NCI-H460 (cell line): ENCODE data around the gene IFNA21. TPM values are rescaled to one million over a fixed set of nuclear protein-coding genes. Genes with fewer than 3 reads are reported as not detected.
"Not testable (repeated sequence)": the region's sequence is repeated elsewhere in the genome, so short reads cannot be mapped to it uniquely, and the experiment has no call there.

Experiments
- DNase-seq: peaks from one replicate; pipeline ENCODE4 v3.0.0-alpha.2; 2016; ENCODE audit warnings: low read depth; ENCODE audit errors: extremely low read depth
- polyA plus RNA-seq: library from polyadenylated mRNA; depleted of rRNA; stranded (reverse); fragments of >200 nt; gene quantifications from 2 replicates; pipeline ENCODE4 v1.2.3, GENCODE V29; 2014; cell fraction: nucleus; rRNA removed
- total RNA-seq: library from RNA; depleted of rRNA; stranded (reverse); fragments of >200 nt; shearing (Covaris generic); gene quantifications from 2 replicates; pipeline ENCODE4 v1.2.3, GENCODE V29; 2014; rRNA removed

IFNA21 gene
- not detected in 2 replicates for total RNA-seq
- polyA plus RNA-seq: not detected in 2 replicates

GRCh38 chr9:21166560-21166959 lies at the start of gene IFNA21:
TSS of gene IFNA21 (minus strand) at chr9:21166660. CDS start at chr9:21166612, 48 bp downstream.
- DNase-seq: not testable (repeated sequence)

- peak; percentile 0 for DNase-seq
These were observed 47.2 kb upstream of the IFNA21 start for GRCh38 chr9:21213411-21214326.

GRCh38 chr9:21212160-21212559 lies 45.7 kb upstream of the IFNA21 start:
- DNase-seq: not testable (repeated sequence)

- DNase-seq: not testable (repeated sequence)
These were observed 44.3 kb upstream of the IFNA21 start for GRCh38 chr9:21210782-21211181.

GRCh38 chr9:21210311-21210710 lies 43.9 kb upstream of the IFNA21 start:
- DNase-seq: no peak

GRCh38 chr9:21207043-21207442 lies 40.6 kb upstream of the IFNA21 start, which contains the start of gene IFNA10:
TSS of gene IFNA10 (minus strand) at chr9:21207143. CDS start at chr9:21207097, 46 bp downstream.
- not testable (repeated sequence) for DNase-seq

GRCh38 chr9:21205204-21205603 lies 38.7 kb upstream of the IFNA21 start:
- DNase-seq: no peak

- DNase-seq: not testable (repeated sequence)
These were observed 35.6 kb upstream of the IFNA21 start, which contains the start of gene IFNA7 for GRCh38 chr9:21202105-21202504. TSS of gene IFNA7 (minus strand) at chr9:21202205. CDS start at chr9:21202165, 40 bp downstream.

- peak; percentile 18 for DNase-seq
These were observed 28.7 kb upstream of the IFNA21 start for GRCh38 chr9:21194867-21195776.

GRCh38 chr9:21187487-21187886 lies 21.0 kb upstream of the IFNA21 start, which contains the start of gene IFNA4:
TSS of gene IFNA4 (minus strand) at chr9:21187587. CDS start at chr9:21187531, 56 bp downstream.
- DNase-seq: not testable (repeated sequence)

- peak; percentile 13 for DNase-seq
These were observed 16.6 kb upstream of the IFNA21 start for GRCh38 chr9:21182810-21183736.

- no peak for DNase-seq
These were observed 8.2 kb upstream of the IFNA21 start for GRCh38 chr9:21174671-21175070.

- no peak for DNase-seq
These were observed 5.7 kb upstream of the IFNA21 start for GRCh38 chr9:21172156-21172555.

- no peak for DNase-seq
These were observed 4.9 kb upstream of the IFNA21 start for GRCh38 chr9:21171351-21171750.

- no peak for DNase-seq
These were observed 944 bp downstream of the IFNA21 start for GRCh38 chr9:21165516-21165915.

GRCh38 chr9:21160178-21160577 lies 6.3 kb downstream of the IFNA21 start:
- no peak for DNase-seq

GRCh38 chr9:21155501-21155900 lies 11.0 kb downstream of the IFNA21 start:
- no peak for DNase-seq

GRCh38 chr9:21154018-21154608 lies 12.3 kb downstream of the IFNA21 start:
- DNase-seq: peak; percentile 6

- no peak for DNase-seq
These were observed 13.0 kb downstream of the IFNA21 start for GRCh38 chr9:21153336-21154017.
